Esophagus squamous epithelium (tissue), 4 donors: ENCODE measurements around the gene SEPTIN5.

Source experiments
- POLR2A ChIP-seq, 4 donors: fragments of 450-650 bp; IDR thresholded peaks; one replicate each; pipeline ENCODE4 v1.6.1; 2017; ENCODE audit warnings: antibody characterized with exemption in 4 of 4, mild to moderate bottlenecking in 4 of 4, moderate library complexity in 3 of 4
- TF ChIP-seq, protein P1 (sequence below), 6 experiments: fragments of 450-650 bp in 4 of 6; fragments of 200-600 bp in 2 of 6; sonication (generic) in 2 of 6; IDR thresholded peaks; one replicate each; pipeline ENCODE4 v1.5.1; 2016 to 2019; ENCODE audit warnings: antibody characterized with exemption in 6 of 6, mild to moderate bottlenecking in 4 of 6, moderate library complexity in 4 of 6

GRCh38 chr22:19706661-19707151 lies 7.6 kb upstream of the SEPTIN5 start:
- TF ChIP-seq POLR2A (IDR thresholded peaks at IDR 0.05), result no peak
- TF ChIP-seq, protein P1, sequence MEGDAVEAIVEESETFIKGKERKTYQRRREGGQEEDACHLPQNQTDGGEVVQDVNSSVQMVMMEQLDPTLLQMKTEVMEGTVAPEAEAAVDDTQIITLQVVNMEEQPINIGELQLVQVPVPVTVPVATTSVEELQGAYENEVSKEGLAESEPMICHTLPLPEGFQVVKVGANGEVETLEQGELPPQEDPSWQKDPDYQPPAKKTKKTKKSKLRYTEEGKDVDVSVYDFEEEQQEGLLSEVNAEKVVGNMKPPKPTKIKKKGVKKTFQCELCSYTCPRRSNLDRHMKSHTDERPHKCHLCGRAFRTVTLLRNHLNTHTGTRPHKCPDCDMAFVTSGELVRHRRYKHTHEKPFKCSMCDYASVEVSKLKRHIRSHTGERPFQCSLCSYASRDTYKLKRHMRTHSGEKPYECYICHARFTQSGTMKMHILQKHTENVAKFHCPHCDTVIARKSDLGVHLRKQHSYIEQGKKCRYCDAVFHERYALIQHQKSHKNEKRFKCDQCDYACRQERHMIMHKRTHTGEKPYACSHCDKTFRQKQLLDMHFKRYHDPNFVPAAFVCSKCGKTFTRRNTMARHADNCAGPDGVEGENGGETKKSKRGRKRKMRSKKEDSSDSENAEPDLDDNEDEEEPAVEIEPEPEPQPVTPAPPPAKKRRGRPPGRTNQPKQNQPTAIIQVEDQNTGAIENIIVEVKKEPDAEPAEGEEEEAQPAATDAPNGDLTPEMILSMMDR (IDR thresholded peaks at IDR 0.05), result no peak
